GM12874 (cell line): ENCODE measurements around the gene FDCSP.

Experiments
- CTCF ChIP-seq: IDR thresholded peaks from 2 replicates; pipeline ENCODE4 v1.5.1; 2011; ENCODE audit warnings: low read depth, mild to moderate bottlenecking, control low read depth, low read length, moderate library complexity; ENCODE audit not compliant: insufficient read depth

The FDCSP gene

GRCh38 chr4:70251945-70252277 is 26.0 kb downstream of the FDCSP start:
- no peak for TF ChIP-seq CTCF

GRCh38 chr4:70269674-70270073 is 43.8 kb downstream of the FDCSP start:
- TF ChIP-seq CTCF, result no peak

GRCh38 chr4:70277121-70277520 is 51.2 kb downstream of the FDCSP start:
- TF ChIP-seq CTCF, result no peak

- no peak for TF ChIP-seq CTCF
Measured at GRCh38 chr4:70280567-70280966, 54.6 kb downstream of the FDCSP start.
